Measurements from ENCODE around the gene ICOSLG. TPM values are rescaled to one million over a fixed set of nuclear protein-coding genes. Genes with fewer than 3 reads are reported as not detected.
"Not testable (repeated sequence)": the region's sequence is repeated elsewhere in the genome, so short reads cannot be mapped to it uniquely, and the experiment has no call there.

The ICOSLG gene
- total RNA-seq, 1 donor from 2014 or later: 12.3 TPM

DNA sequence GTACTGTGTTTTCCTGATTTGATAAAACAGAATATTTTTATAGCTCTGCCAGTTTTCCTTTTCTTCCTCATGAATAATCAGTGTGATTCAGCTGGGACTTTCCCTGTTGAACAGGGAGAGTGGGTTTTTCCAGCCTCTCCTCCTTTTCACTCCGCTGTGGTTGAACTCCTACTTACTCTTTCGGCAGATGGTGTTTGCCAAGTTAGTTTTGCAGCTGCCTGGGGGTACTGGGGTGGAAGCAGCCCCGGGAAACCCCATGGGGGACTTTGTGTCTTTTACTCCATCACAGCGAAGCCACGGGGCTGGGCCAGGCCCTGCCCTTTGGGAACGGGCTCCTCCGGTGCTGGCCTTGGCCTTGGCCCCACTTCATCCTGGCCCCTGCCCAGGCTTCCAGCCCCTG is 55.9 kb downstream of the ICOSLG start:
- intact Hi-C loops (cut with micrococcal nuclease): not testable (repeated sequence)

DNA sequence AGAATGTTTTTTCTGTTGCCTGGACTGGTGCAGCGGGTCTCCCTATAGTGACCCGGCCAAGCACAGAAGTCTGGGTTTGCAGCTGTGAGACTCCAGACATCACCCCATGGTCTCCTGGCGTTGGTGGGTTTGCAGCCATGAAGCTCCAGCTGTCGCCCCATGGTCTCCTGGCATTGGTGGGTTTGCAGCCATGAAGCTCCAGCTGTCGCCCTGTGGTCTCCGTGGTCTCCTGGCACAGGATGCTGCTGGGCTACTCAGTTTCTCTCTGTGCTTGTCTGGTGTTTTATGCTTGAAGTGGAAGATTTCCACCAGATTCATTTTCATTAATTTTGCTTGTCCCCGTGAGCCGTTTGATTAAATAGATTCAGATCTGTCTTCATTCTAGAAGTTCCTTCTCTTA is 58.5 kb downstream of the ICOSLG start:
- intact Hi-C loops (cut with micrococcal nuclease): not testable (repeated sequence)

DNA sequence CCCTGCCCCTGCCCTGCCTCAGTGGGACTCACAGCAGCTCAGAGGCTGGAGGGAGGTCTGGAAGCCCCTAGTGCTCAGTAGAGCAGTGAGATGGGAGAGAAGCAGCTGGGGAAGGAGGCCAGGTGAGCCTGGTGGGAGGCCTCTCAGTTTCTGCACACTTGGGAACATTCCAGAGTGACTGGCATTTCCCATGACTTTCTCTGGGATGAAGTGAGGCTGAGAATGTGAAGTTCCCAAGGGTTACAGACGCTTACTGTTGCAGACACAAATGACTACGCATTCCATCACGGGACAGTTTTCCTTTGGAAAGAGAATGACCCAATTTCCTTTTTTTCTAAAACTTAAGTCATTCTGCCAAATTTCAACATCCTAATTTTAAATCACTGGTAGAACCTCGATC is 59.2 kb downstream of the ICOSLG start:
- intact Hi-C loops (cut with micrococcal nuclease): not testable (repeated sequence)

DNA sequence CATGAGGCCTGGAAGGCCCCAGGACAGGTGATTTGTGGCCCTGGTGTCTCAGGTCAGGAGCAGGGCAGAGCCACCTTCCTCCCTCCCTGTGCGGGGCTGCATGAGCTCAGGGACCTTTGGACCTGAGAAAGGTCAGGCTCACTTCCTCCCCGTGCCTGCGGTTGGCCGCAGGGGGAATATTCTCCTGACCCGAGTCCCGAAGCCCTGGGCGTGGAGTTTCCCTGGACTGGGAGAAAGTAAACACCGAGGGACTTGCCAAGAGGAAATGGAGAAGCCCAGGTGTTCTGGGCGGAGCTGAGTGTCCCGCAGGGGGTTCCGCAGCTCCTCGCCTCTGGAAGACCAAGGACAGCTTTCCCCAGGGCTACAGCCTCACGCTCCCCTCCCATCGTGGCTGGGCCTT is 64.6 kb downstream of the ICOSLG start:
- intact Hi-C loops (cut with micrococcal nuclease): not testable (repeated sequence)

DNA sequence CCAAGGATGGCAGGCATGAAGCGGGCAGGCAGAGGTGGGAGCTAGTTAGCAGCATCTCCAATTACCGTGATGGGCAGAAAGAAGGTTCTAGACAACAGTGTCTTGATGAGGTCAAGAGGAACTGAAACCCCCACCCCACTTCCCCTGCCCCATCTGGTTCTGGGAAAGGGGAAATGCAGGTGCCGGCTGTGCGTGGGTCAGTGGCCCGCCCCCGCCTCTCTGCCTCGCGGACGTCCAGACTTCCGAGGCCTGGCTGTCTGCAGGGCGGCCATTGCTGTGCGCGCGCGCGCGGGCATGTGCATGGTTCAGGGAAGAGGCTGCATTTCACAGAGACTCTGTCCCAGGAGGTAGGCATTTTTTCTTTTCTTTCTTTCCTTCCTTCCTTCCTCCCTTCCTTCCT is 65.6 kb downstream of the ICOSLG start:
- intact Hi-C loops (cut with micrococcal nuclease): not testable (repeated sequence)

Other genes with a start within 250 kb of the ICOSLG start
- gene TRAPPC10, start 228.6 kb downstream of the ICOSLG start, total RNA-seq: 97.1 and 107 TPM in 2 replicates
- gene PWP2, start 133.5 kb downstream of the ICOSLG start, total RNA-seq: 7.1 and 10.8 TPM in 2 replicates
- gene GATD3, start 107.3 kb downstream of the ICOSLG start, total RNA-seq: 10.8 and 11.5 TPM in 2 replicates
- not detected in 2 replicates for gene DNMT3L, start 21.0 kb upstream of the ICOSLG start, total RNA-seq
- 2.0 and 2.8 TPM in 2 replicates for gene AIRE, start 44.9 kb upstream of the ICOSLG start, total RNA-seq
- gene PFKL, start 59.1 kb upstream of the ICOSLG start, total RNA-seq: 160 and 164 TPM in 2 replicates
- gene CFAP410, start 98.4 kb upstream of the ICOSLG start, total RNA-seq: 17.4 and 17.8 TPM in 2 replicates
- gene TRPM2, start 112.7 kb upstream of the ICOSLG start, total RNA-seq: 35.2 and 35.6 TPM in 2 replicates
- 2.7 and 2.9 TPM in 2 replicates for gene LRRC3, start 214.6 kb upstream of the ICOSLG start, total RNA-seq

All from T-helper 1 cell treated with Interleukin-12 subunit alpha and Interleukin-12 subunit beta and Interleukin-4 antibody, amounts not matched to agents 30 ng/mL and 1 ng/mL, for 36 hours (primary cell).